ENCODE results near the gene ZNF432. TPM values are rescaled to one million over a fixed set of nuclear protein-coding genes. Genes with fewer than 3 reads are reported as not detected.
"Not testable (repeated sequence)": the region's sequence is repeated elsewhere in the genome, so short reads cannot be mapped to it uniquely, and the experiment has no call there.

The ZNF432 gene
- 10 to 100 TPM; 14.7 to 32.8 TPM for total RNA-seq

- Mint-ChIP-seq H3K4me1 (peaks cover 19% of the 10 kb centered on the region), H3K4me3 (peak within 1 kb of the TSS; percentile 90), H3K36me3 (ENCODE audit: low read depth) (peaks cover 71% of the 10 kb centered on the region), H3K9me3 (peaks cover 27% of the 10 kb centered on the region), H3K27me3 (no peaks in the 10 kb centered on the region), H3K27ac (peak within 1 kb of the TSS; percentile 96)
- ATAC-seq (replicated peaks) = peak; percentile 93
Observed at GRCh38 chr19:52048555-52049501, at the start of gene ZNF432. Gene ZNF432, minus strand, starts transcription at chr19:52048838. Its CDS starts 1,970 bp downstream, at chr19:52046868.

- not testable (repeated sequence) for ATAC-seq (replicated peaks); H3K27me3 Mint-ChIP-seq; H3K27ac Mint-ChIP-seq
- Mint-ChIP-seq H3K9me3 (peaks cover 44% of the 10 kb centered on the region), H3K4me1 (peaks cover 23% of the 10 kb centered on the region), H3K4me3 (peak overlapping the region; percentile 100), H3K36me3 (ENCODE audit: low read depth) (peaks cover 43% of the 10 kb centered on the region)
Observed at GRCh38 chr19:52096416-52096815, 47.8 kb upstream of the ZNF432 start.

GRCh38 chr19:52095172-52096014 lies 46.8 kb upstream of the ZNF432 start, which contains the start of gene ZNF841:
Gene ZNF841, minus strand, starts transcription at chr19:52095765. Its CDS starts 10,964 bp downstream, at chr19:52084801.
- ATAC-seq (replicated peaks) = peak; percentile 99
- H3K36me3 Mint-ChIP-seq (ENCODE audit: low read depth) = peaks cover 53% of the 10 kb centered on the region
- peaks cover 50% of the 10 kb centered on the region for H3K9me3 Mint-ChIP-seq
- peak within 1 kb of the TSS; percentile 99 for H3K27ac Mint-ChIP-seq
- peak within 1 kb of the TSS; percentile 100 for H3K4me3 Mint-ChIP-seq
- H3K4me1 Mint-ChIP-seq = peaks cover 25% of the 10 kb centered on the region
- H3K27me3 Mint-ChIP-seq = no peaks in the 10 kb centered on the region

GRCh38 chr19:52094526-52095130 lies 46.0 kb upstream of the ZNF432 start:
- H3K36me3 Mint-ChIP-seq (ENCODE audit: low read depth) = peaks cover 61% of the 10 kb centered on the region
- H3K27me3 Mint-ChIP-seq = no peaks in the 10 kb centered on the region
- H3K4me1 Mint-ChIP-seq = peaks cover 28% of the 10 kb centered on the region
- peak overlapping the region; percentile 99 for H3K27ac Mint-ChIP-seq
- peak overlapping the region; percentile 100 for H3K4me3 Mint-ChIP-seq
- ATAC-seq (replicated peaks) = no peak
- H3K9me3 Mint-ChIP-seq = peaks cover 49% of the 10 kb centered on the region

DNA sequence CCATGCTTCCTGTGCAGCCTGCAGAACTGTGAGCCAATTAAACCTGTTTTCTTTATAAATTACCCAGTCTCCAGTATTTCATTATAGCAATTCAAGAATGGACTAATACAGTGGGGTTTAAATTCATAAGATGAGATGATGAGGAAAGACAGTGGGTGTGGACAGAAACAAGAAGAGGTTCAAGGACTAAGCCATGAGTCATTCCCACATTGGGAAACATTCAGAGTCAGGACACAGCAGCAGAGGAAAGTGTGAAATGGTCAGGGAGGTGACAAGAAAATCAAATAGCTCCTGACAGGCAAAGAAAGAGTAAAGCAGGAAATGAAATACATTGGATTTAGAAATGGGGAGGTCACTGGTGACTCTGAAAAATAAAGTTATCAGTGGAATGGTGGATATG lies 37.8 kb upstream of the ZNF432 start:
- H3K9me3 Mint-ChIP-seq = peaks cover 30% of the 10 kb centered on the region
- H3K4me3 Mint-ChIP-seq = no peak overlapping the region
- H3K27ac Mint-ChIP-seq = no peak overlapping the region
- peaks cover 100% of the 10 kb centered on the region for H3K36me3 Mint-ChIP-seq (ENCODE audit: low read depth)
- H3K4me1 Mint-ChIP-seq = peaks cover 5% of the 10 kb centered on the region
- no peak for ATAC-seq (replicated peaks)
- H3K27me3 Mint-ChIP-seq = no peaks in the 10 kb centered on the region

DNA sequence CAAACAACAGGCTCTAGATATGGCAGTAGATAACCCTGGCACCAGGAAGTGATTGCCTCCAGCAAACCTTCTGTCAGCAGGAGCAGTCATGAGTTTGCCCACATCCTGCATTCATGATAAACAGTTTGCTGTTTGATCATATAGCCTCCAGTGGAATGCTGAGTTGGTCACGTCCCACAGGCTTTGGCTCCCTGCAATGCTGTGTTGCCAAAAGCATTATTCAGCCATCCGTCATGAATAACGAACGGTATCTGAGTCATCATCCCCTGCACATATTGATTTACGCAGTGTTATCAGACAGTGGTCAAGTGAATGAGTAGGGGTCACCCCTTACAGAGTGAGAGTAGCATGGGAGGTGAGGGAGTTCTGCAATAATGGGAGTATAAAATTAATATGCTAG lies 21.9 kb upstream of the ZNF432 start:
- H3K36me3 Mint-ChIP-seq (ENCODE audit: low read depth) = peaks cover 100% of the 10 kb centered on the region

GRCh38 chr19:52069653-52070052 lies 21.0 kb upstream of the ZNF432 start:
- no peak for ATAC-seq (replicated peaks)
- no peak overlapping the region for H3K4me3 Mint-ChIP-seq
- H3K27me3 Mint-ChIP-seq = no peaks in the 10 kb centered on the region
- no peak overlapping the region for H3K27ac Mint-ChIP-seq
- H3K36me3 Mint-ChIP-seq (ENCODE audit: low read depth) = peaks cover 98% of the 10 kb centered on the region
- H3K9me3 Mint-ChIP-seq = peaks cover 48% of the 10 kb centered on the region
- H3K4me1 Mint-ChIP-seq = no peaks in the 10 kb centered on the region

More for the DNA sequence above, 21.9 kb upstream of the ZNF432 start:
- Mint-ChIP-seq H3K4me3 (no peak overlapping the region), H3K9me3 (peaks cover 52% of the 10 kb centered on the region), H3K4me1 (no peaks in the 10 kb centered on the region), H3K27ac (no peak overlapping the region), H3K27me3 (no peaks in the 10 kb centered on the region)
- ATAC-seq (replicated peaks) = no peak

DNA sequence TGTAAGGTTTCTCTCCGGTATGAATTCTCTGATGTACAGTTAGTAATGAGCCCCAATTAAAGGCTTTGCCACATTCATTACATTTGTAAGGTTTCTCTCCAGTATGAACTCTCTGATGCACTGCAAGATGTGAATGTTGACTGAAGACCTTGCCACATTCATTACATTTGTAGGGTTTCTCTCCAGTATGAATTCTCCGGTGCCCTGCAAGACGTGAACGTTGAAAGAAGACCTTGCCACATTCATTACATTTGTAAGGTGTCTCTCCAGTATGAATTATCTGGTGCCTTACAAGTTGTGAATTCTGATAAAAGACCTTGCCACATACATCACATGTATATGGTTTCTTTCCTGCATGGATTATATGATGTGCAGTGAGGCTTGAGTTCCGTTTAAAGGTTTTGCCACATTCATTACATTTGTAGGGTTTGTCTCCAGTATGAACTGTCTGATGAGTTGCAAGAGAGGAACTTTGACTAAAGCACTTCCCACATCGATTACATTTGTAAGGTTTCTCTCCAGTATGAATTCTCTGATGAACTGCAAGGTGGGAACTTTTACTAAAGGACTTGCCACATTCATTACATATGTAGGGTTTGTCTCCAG lies 17.7 kb upstream of the ZNF432 start:
- Mint-ChIP-seq H3K36me3 (ENCODE audit: low read depth) (peaks cover 73% of the 10 kb centered on the region), H3K4me1 (no peaks in the 10 kb centered on the region), H3K4me3 (no peak overlapping the region), H3K9me3 (peaks cover 47% of the 10 kb centered on the region), H3K27ac (no peak overlapping the region), H3K27me3 (no peaks in the 10 kb centered on the region)
- ATAC-seq (replicated peaks) = no peak

GRCh38 chr19:52065399-52065798 lies 16.8 kb upstream of the ZNF432 start:
- no peak for ATAC-seq (replicated peaks)
- H3K9me3 Mint-ChIP-seq = peaks cover 46% of the 10 kb centered on the region
- H3K36me3 Mint-ChIP-seq (ENCODE audit: low read depth) = peaks cover 63% of the 10 kb centered on the region

GRCh38 chr19:52056480-52056879 lies 7.8 kb upstream of the ZNF432 start:
- H3K27me3 Mint-ChIP-seq; H3K4me1 Mint-ChIP-seq; H3K27ac Mint-ChIP-seq; ATAC-seq (replicated peaks); H3K4me3 Mint-ChIP-seq: not testable (repeated sequence)
- peaks cover 38% of the 10 kb centered on the region for H3K9me3 Mint-ChIP-seq
- H3K36me3 Mint-ChIP-seq (ENCODE audit: low read depth) = peaks cover 37% of the 10 kb centered on the region

More at GRCh38 chr19:52065399-52065798, 16.8 kb upstream of the ZNF432 start:
- no peaks in the 10 kb centered on the region for H3K4me1 Mint-ChIP-seq
- H3K27me3 Mint-ChIP-seq = no peaks in the 10 kb centered on the region
- H3K27ac Mint-ChIP-seq = no peak overlapping the region
- H3K4me3 Mint-ChIP-seq = no peak overlapping the region

DNA sequence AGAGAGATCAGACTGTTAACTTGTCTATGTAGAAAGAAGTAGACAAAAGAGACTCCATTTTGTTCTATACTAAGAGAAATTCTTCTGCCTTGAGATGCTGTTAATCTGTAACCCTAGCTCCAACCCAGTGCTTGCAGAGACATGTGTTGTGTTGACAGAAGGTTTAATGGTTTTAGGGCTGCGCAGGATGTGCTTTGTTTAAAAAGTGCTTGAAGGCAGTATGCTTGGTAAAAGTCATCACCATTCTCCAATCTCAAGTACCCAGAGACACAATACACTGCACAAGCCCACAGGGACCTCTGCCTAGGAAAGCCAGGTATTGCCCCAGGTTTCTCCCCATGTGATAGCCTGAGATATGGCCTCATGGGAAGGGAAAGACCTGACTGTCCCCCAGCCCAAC lies 3.1 kb upstream of the ZNF432 start:
- H3K27me3 Mint-ChIP-seq; ATAC-seq (replicated peaks); H3K4me3 Mint-ChIP-seq; H3K27ac Mint-ChIP-seq: not testable (repeated sequence)
- H3K4me1 Mint-ChIP-seq = peaks cover 15% of the 10 kb centered on the region
- peaks cover 32% of the 10 kb centered on the region for H3K9me3 Mint-ChIP-seq
- peaks cover 61% of the 10 kb centered on the region for H3K36me3 Mint-ChIP-seq (ENCODE audit: low read depth)

GRCh38 chr19:52039169-52039568 lies 9.5 kb downstream of the ZNF432 start:
- H3K4me3 Mint-ChIP-seq = no peak overlapping the region
- no peak for ATAC-seq (replicated peaks)
- peaks cover 3% of the 10 kb centered on the region for H3K4me1 Mint-ChIP-seq
- no peak overlapping the region for H3K27ac Mint-ChIP-seq
- H3K27me3 Mint-ChIP-seq = no peaks in the 10 kb centered on the region
- H3K9me3 Mint-ChIP-seq = peaks cover 20% of the 10 kb centered on the region
- H3K36me3 Mint-ChIP-seq (ENCODE audit: low read depth) = peaks cover 99% of the 10 kb centered on the region

DNA sequence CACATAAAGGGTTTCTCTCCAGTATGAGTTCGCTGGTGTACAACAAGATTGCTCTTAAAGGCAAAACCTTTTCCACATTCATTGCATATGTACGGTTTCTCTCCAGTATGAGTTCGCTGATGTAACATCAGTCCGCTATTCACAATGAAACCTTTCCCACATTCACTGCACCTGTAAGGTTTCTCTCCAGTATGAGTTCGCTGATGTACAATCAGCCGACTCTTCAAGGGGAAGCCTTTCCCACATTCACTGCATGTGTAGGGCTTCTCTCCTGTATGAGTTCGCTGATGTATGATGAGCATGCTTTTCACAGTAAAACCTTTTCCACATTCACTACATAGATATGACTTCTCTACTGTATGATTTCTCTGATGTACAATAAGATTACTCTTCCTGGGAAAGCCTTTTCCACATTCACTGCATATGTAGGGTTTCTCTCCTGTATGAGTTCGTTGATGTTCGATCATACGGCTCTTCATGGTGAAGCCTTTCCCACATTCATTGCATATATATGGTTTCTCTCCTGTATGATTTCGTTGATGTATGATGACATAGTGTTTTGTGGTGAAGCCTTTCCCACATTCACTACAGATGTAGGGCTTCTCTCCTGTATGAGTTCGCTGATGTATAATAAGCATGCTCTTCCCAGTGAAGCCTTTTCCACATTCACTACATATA lies 14.4 kb downstream of the ZNF432 start:
- ATAC-seq (replicated peaks) = no peak
- Mint-ChIP-seq H3K36me3 (ENCODE audit: low read depth) (peaks cover 65% of the 10 kb centered on the region), H3K4me3 (no peak overlapping the region), H3K9me3 (peaks cover 26% of the 10 kb centered on the region), H3K27ac (no peak overlapping the region), H3K4me1 (no peaks in the 10 kb centered on the region), H3K27me3 (no peaks in the 10 kb centered on the region)
